HPDE6-E6E7 (cell line): ENCODE measurements around the gene ARF3.
"Not testable (repeated sequence)": the region's sequence is repeated elsewhere in the genome, so short reads cannot be mapped to it uniquely, and the experiment has no call there.

Experiments used
- DNase-seq: peaks from one replicate; pipeline ENCODE4 v3.0.0; 2011; ENCODE audit warnings: missing footprints; ENCODE audit errors: extremely low spot score

The ARF3 gene

DNA sequence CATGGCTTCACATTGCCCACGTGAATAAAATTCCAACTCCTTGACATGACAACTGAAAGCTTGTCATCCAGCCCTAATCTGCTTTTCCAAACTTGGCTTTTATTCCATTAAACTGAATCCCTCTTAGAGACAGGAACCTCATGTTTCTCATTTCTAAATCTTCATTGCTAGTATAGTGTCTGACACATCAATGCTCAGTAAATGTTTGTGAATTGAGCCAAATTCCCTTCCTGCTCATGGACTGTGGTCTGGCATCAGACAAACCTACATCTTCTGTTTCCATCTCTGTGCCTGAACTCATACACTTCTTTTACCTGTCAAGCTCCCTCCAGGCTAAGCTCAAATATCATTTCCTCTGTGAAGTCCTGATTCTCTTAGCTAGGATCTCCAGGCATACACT, 27.7 kb downstream of the ARF3 start:
- DNase-seq, result no peak

DNA sequence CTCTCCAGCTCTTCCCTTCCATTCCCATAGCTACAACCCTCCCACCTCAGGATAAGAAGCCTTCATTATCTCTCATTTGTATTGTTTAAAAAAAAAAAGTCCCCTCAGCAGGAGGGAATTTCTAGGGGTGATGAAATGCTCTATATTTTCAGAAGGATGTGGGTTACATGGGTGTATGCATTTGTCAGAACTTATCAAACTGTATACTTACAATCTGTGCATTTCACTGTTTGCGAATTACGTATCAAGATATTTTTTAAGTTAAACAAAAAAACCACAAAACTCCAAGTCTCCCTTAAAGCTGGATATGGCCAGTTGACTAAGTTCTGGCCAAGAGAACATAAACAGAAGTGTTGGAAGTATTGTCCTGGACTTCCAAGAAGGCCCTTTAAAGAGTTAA, 30.0 kb downstream of the ARF3 start:
- no peak for DNase-seq

DNA sequence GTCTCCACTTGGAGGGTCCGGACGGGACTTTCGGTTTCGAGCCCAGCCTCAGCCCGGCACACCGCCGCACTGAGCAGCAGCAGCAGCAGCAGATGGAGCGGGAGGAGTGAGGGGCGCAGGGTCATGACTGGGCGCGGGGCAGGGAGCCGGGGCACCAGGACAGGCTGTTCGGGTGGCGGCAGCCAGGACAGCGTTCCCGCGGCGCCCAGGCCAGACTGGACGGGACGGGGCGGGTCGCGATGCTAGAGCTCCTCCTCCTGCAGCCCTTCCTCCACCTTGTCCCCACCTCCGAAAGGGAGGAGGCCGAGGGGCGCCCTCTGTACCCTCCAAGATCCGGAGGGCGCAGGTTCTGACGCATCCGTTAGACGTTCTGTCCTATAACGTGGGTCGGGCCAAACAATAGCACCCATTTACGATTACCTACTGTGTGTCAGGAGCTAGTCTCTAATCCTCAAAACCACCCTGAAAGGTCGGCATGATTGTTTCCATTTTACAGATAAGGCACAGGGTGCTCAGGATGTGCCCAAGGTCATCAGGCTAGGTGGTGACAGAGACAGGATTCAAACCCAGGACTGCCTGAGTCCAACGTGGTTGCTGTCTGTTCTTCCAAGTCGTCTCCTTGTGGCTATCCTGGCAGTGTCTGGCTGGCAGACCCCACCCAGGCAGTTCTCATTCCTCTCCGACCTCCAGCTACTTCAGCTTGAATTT, 31.8 kb downstream of the ARF3 start, which contains the start of gene FKBP11:
FKBP11 (minus strand) TSS at position 189 of the 708 bp plus-strand sequence; CDS start at position 125, 64 bp downstream.
- peak; percentile 43 for DNase-seq

DNA sequence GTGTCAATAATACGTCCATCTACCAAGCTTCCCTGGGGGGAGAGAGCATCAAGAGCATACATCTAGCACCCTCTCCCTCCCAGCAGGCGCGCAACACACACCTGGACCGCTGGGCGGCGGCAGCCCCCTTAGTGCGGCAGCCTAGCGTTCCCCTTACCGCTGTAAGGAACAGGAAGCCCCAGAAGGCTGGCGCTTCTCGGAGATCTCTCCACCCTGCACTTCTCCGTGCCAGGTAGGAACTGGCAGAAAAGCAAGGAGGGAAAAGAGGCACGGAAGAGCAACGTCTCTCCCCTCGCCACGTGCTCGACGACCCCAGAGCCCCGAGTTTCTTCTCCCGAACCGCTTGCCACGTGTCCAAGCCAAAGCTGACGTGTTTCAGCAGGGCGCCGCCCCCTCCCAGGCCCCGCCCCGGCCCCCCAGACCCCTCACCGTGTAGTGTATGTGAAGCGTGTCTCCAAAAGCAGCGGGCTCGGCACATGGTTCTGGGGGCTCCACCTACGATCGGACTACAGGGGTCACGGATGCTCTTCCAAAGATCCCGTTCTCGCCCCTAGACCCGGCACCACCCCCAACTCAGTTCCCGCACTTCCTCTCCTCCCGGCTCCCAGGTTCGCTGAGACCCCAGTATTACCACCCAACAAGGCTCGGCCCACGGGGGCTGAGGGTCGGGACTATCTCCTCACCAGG, 32.5 kb downstream of the ARF3 start:
- DNase-seq, result peak; percentile 49

DNA sequence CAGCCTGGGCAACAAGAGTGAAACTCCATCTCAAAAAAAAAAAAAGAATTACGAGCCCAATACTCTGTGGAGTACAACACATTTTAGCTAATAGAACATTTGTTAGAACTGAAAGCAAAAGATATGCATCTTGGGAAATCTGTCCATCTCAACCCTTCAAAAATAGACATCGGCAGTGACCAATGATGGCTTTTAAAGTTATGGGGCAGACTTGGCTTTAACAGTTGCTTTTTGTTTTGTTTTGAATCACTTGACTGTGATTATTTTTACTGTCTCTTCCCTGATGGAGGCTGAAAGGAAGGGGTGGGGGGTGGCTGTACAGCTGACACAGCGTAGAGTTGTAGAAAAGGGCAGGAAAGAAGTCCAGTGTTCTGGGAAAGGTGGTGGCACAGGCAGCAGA, 34.2 kb downstream of the ARF3 start:
- no peak for DNase-seq

DNA sequence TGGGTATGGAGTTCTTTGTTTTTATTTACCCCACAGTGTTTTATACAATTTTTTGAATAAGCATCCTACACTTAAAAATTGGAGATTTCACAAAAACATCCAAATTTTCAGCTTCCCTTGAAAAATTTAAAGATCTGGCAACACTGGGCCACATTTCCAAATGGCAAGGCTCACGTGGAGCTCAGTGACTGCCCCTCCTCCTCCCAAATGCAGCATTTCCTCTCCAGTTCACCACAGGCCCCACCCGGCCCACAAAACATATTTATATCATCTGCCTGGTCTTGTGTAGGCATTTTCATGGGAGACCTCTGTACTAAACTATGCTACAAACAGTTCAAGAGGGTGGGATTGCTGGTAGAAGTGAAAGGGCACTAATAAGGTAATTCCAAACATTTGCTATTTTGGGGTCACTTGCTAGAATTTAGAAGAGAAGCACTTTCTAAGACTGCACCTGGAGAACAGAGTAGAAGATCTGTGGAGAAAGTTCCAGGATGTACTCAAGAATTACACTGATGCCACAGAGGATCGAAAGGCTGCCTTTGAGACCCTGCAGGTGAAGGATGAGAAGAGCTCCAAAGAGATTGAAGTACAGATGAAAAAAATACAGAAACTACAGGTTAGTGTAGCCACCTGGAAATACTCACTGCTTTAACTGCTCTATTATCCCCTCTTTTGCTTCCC, 39.3 kb downstream of the ARF3 start:
- DNase-seq, result no peak

DNA sequence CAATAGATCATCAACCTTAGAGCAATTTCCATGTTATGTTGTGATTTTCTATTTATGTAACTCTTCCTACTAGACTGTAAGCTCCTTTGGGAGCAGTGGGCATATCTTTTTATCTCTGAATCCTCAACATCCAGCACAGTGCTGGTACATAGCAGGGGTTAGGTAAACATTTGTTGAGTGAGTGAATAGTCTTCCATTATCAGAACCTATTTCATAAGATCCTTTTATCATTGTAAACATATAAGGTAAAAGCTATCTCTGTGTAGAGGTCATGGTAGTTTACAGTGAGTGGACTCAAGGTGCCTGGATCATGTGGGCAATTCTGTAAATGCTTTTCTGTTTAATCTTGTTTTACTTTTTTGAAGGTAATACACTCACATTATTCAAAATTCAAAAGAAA, 47.1 kb downstream of the ARF3 start:
- DNase-seq, result no peak

DNA sequence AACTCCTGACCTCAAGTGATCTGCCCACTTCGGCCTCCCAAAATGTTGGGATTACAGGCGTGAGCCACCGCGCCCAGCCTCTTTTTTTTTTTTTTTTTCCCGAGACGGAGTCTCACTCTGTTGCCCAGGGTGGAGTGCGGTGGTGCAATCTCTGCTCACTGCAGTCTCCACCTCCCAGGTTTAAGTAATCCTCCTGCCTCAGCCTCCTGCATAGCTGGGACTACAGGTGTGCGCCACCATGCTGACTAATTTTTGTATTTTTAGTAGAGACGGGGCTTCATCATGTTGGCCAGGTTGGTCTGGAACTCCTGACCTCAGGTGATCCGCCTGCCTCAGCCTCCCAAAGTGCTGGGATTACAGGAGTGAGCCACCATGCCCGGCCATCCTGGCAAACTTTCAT, 47.6 kb downstream of the ARF3 start:
- DNase-seq, result not testable (repeated sequence)

DNA sequence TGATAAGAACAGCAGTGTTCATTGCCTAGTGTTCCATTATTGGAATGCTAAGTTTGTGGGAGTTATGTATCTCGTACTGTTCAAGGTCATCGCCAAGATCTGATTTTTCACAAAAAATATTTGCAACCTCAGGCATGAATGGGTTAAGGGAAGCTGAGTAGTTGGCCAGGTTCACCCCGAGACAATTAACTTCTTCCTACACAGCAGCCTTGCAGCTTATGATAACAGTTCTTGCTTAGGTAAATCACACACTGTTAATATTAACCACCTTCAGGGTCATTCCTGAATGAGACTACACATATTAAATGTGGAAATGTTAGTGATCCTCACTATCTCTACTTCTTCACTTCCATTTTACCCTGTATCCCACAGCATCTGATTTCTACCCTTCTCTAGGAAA, 50.0 kb downstream of the ARF3 start:
- DNase-seq, result no peak

DNA sequence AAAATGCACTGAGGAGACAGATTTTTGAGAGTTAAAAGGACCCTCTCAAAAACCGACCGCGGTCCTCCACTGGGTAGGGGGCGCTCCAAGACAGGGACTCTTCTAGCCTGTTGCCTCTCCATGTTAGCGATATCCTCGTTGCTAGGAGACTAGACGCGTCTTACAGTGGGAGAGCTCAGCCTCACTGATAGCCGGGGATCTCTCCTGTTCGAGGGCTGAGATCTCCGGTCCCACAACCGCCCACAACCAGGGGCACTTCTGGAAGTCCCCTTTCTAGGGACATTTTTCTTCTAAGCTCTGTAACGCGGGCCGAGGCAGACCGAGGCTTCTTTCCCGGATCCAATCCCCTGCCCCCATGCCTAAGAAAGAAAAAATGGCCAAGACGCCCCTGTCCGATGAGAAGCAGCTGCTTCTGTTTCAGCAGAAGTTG, 53.3 kb downstream of the ARF3 start:
- DNase-seq, result no peak

DNA sequence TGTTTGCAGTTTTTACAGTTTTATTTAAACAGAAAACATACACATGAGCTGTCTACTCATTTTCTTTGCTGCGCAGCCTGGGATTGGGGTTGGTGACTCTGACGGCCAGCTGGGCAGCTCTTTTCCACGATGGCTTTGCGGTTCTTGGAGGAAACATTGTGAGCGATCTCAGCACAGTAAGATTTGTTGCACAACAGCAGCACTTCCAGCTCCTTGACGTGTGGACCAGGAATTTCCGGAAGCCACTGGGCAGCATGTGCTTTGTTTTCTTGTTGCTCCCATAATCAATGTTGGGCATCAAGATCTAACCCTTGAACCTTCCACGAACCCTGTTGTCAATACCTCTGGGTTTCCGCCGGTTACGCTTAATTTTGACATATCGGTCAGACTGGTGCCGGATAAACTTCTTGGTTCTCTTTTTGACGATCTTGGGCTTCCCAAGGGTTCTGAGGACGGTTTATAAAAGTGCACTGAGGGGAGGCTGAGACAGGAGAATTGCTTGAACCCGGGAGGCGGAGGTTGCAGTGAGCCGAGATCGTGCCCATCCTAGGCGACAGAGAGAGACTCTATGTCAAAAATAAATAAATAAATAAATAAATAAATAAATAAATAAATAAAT, 53.8 kb downstream of the ARF3 start:
- DNase-seq, result no peak

DNA sequence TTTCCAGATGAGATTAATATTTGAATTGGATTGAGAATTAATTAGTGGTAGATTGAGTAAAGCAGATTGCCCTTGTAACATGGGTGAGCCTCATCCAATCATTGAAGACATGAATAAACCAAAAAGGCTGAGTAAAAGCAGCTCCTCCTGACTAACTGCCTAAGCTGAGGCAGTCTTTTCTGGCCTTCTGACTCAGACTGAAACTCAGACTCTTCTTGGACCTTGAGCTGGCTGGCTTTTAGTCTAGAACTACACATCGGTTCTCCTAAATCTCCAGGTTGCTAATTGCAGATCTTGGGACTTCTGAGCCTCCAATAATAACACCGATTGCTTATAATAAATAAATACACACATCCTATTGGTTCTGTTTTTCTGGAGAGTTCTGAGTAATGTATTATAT, 56.0 kb downstream of the ARF3 start:
- DNase-seq, result no peak

DNA sequence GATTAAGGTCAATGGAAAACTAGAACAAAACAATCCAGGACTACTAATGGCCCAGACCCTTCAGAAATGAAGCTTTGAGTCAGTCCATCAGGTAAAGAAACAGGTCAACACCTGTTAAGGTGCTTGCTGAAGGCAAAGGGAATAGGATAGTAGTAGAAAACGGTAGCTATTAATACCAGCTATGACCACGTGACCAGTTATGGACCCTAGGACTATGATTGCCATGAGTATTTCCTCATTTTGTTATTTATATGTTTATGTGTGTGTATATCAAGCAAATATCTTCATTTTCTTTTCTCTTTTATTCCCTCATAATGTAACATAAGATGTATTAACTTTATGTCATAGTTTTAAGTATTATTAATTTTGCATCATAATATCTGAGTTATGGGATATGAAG, 57.6 kb downstream of the ARF3 start:
- DNase-seq, result no peak

DNA sequence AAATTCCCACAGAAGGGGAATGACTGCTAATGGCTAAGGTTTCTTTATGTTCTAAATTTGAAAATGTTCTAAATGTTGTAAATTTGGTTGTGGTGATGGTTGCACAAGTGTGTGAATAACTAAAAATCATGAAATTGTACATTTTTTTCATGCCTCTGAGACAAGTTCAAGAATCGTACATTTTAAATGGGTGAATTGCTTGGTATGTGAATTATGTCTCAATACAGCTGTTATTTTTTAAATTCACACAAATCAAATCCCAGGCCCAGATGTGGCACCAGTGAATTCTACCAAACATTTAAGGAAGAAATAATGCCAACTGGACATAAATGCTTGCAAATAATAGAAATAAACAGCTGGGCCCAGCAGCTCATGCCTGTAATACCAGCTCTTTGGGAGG, 63.0 kb downstream of the ARF3 start:
- DNase-seq, result no peak

DNA sequence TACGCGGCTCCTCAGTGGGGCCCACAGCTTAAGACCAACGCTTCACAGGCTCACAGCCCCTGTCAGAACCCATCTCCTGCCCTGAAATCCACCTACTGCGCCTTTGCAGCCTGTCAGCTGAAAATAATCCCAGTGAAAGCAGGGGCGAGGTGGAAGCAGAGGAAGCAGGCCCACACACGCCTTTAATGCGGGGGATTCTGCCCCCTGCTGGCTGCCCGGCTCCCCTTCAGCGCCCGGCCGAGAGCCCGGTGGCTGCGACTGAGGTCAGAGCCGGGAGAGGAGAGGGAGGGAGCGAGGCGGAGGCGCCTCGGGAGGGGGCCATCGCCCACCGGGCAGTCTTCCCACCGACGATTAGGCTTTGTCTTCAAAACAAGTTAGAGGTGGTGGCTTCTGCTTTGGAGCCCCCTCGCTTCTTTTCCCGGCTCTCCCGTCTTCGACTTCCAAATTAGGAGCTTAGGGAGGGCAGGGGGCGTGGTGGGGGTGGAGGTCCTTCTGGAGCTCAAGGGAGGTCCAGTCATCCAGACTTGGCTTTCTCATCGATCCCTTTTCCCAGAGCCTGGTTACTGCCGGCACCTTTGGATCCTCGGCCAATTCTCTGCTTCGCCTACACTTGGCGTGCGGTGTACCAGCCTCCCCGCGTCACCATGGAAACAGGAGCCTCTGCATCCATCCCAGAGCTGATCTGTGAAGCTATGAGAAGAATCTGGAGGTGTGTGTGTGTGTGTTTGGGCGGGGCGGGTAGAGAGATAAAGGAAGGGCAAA, 66.4 kb downstream of the ARF3 start:
- DNase-seq, result peak; percentile 74

DNA sequence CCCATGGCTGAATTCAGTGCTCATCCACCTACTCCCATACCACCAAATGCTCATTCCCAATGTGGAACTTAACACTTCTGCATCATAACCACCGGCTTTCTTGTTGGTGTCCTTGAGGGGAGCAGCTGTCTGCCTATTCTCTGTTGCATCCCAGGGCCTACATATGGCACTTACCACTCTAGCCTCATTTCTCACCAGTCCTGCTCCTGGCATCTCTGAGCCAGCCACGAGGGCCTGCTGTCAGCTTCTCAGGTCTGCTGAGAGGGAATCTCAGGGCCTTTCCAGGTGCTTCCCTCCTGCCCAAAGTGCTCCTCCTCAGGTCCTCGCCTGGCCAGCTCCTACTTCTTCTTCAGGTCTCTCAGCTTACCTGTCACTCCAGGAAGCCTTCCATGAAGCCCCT, 67.6 kb downstream of the ARF3 start:
- no peak for DNase-seq
